ENCODE data around the gene INPP4A. TPM values are rescaled to one million over a fixed set of nuclear protein-coding genes. Genes with fewer than 3 reads are reported as not detected.

INPP4A gene
- total and polyA plus RNA-seq, 7 experiments from 2014 or later, result 51.4 to 165 (median 145) TPM

- H3K4me3 ChIP-seq (ENCODE audit: low read length), result no peak overlapping the region
- DNase-seq (no peak), ATAC-seq (no peak)
- Mint-ChIP-seq H3K36me3 (peaks cover 14 to 49% (median 25%) of the 10 kb centered on the region in 5 donors), H3K27me3 (no peaks in the 10 kb centered on the region), H3K27ac (peak overlapping the region in 1 of 9 donors; percentile 41), H3K9me3 (peaks cover 0 to under 1% (median 0%) of the 10 kb centered on the region in 11 donors), H3K4me3 (no peak overlapping the region), H3K4me1 (peaks cover 0 to 43% (median 7%) of the 10 kb centered on the region in 7 donors)
- H3K36me3 ChIP-seq (ENCODE audit: control insufficient read depth in 2 of 3, insufficient read depth in 3 of 3, low read length in 3 of 3), result peaks cover 20 to 93% (median 40%) of the 10 kb centered on the region in 3 experiments
- H3K4me1 ChIP-seq (ENCODE audit: control insufficient read depth in 2 of 2, insufficient read depth in 2 of 2, low read length in 2 of 2), result no peaks in the 10 kb centered on the region
- intact Hi-C loops (cut with micrococcal nuclease), result no loop called here
- H3K27me3 ChIP-seq (ENCODE audit: control insufficient read depth in 2 of 2, insufficient read depth in 2 of 2, low read length in 2 of 2), result no peaks in the 10 kb centered on the region
- POLR2A ChIA-PET, result no interaction called here
- no peaks in the 10 kb centered on the region for H3K9me3 ChIP-seq (ENCODE audit: control insufficient read depth in 2 of 3, low read length in 3 of 3)
- CTCF ChIA-PET, result no interaction called here
- H3K27ac ChIP-seq (ENCODE audit: low read depth, low read length), result no peak overlapping the region
These were observed 120.0 kb downstream of the INPP4A start for GRCh38 chr2:98564541-98565132.

GRCh38 chr2:98565286-98565860 is 120.7 kb downstream of the INPP4A start:
- Mint-ChIP-seq H3K27me3 (no peaks in the 10 kb centered on the region), H3K9me3 (peaks cover 0 to 4% (median 0%) of the 10 kb centered on the region in 11 donors), H3K4me1 (peaks cover 0 to 39% (median 7%) of the 10 kb centered on the region in 7 donors), H3K36me3 (peaks cover 17 to 51% (median 25%) of the 10 kb centered on the region in 5 donors), H3K4me3 (no peak overlapping the region), H3K27ac (peak overlapping the region in 5 of 9 donors; percentile 33 to 78 (median 51))
- intact Hi-C loops (cut with micrococcal nuclease), result no loop called here
- DNase-seq (no peak), ATAC-seq (no peak)
- H3K4me3 ChIP-seq (ENCODE audit: low read length), result no peak overlapping the region
- H3K9me3 ChIP-seq (ENCODE audit: control insufficient read depth in 2 of 3, low read length in 3 of 3), result no peaks in the 10 kb centered on the region
- H3K27ac ChIP-seq (ENCODE audit: low read depth, low read length), result no peak overlapping the region
- ChIA-PET POLR2A (no interaction called here), CTCF (no interaction called here)
- no peaks in the 10 kb centered on the region for H3K4me1 ChIP-seq (ENCODE audit: control insufficient read depth in 2 of 2, insufficient read depth in 2 of 2, low read length in 2 of 2)
- H3K27me3 ChIP-seq (ENCODE audit: control insufficient read depth in 2 of 2, insufficient read depth in 2 of 2, low read length in 2 of 2), result no peaks in the 10 kb centered on the region
- H3K36me3 ChIP-seq (ENCODE audit: control insufficient read depth in 2 of 3, insufficient read depth in 3 of 3, low read length in 3 of 3), result peaks cover 20 to 93% (median 45%) of the 10 kb centered on the region in 3 experiments

GRCh38 chr2:98565941-98566340 is 121.3 kb downstream of the INPP4A start:
- Histone ChIP-seq H3K27me3 (ENCODE audit: control insufficient read depth in 2 of 2, insufficient read depth in 2 of 2, low read length in 2 of 2) (no peaks in the 10 kb centered on the region), H3K27ac (ENCODE audit: low read depth, low read length) (no peak overlapping the region), H3K9me3 (ENCODE audit: control insufficient read depth in 2 of 3, low read length in 3 of 3) (no peaks in the 10 kb centered on the region), H3K4me1 (ENCODE audit: control insufficient read depth in 2 of 2, insufficient read depth in 2 of 2, low read length in 2 of 2) (no peaks in the 10 kb centered on the region), H3K4me3 (ENCODE audit: low read length) (no peak overlapping the region), H3K36me3 (ENCODE audit: control insufficient read depth in 2 of 3, insufficient read depth in 3 of 3, low read length in 3 of 3) (peaks cover 20 to 93% (median 46%) of the 10 kb centered on the region in 3 experiments)
- intact Hi-C loops (cut with micrococcal nuclease), result no loop called here
- ChIA-PET CTCF (no interaction called here), POLR2A (no interaction called here)
- peaks cover 17 to 48% (median 24%) of the 10 kb centered on the region in 5 donors for H3K36me3 Mint-ChIP-seq
- H3K9me3 Mint-ChIP-seq, result peaks cover 0 to 4% (median 0%) of the 10 kb centered on the region in 11 donors
- H3K4me1 Mint-ChIP-seq, result peaks cover 0 to 34% (median 6%) of the 10 kb centered on the region in 7 donors
- H3K27ac Mint-ChIP-seq, result peak overlapping the region in 7 of 9 donors; percentile 8 to 72 (median 34)
- H3K27me3 Mint-ChIP-seq, result no peaks in the 10 kb centered on the region
- peak overlapping the region in 1 of 10 donors; percentile 8 for H3K4me3 Mint-ChIP-seq
- no peak for DNase-seq
- no peak for ATAC-seq

- Mint-ChIP-seq H3K4me1 (peaks cover 0 to 23% (median 7%) of the 10 kb centered on the region in 7 donors), H3K4me3 (no peak overlapping the region), H3K9me3 (peaks cover 0 to 4% (median 0%) of the 10 kb centered on the region in 11 donors), H3K27ac (peak overlapping the region in 2 of 9 donors; percentile 16 to 55), H3K27me3 (no peaks in the 10 kb centered on the region), H3K36me3 (peaks cover 7 to 42% (median 17%) of the 10 kb centered on the region in 5 donors)
- ATAC-seq (no peak), DNase-seq (no peak)
- CTCF ChIA-PET, result interaction anchor here (0.6 to 1.1 kb wide), 7 partner anchors 11 to 605 kb away, joined by 3 to 8 read pairs (median 5); no protein-coding TSS in a partner anchor
- H3K27ac ChIP-seq (ENCODE audit: low read depth, low read length), result no peak overlapping the region
- no peaks in the 10 kb centered on the region for H3K4me1 ChIP-seq (ENCODE audit: control insufficient read depth in 2 of 2, insufficient read depth in 2 of 2, low read length in 2 of 2)
- no peaks in the 10 kb centered on the region for H3K27me3 ChIP-seq (ENCODE audit: control insufficient read depth in 2 of 2, insufficient read depth in 2 of 2, low read length in 2 of 2)
- no peaks in the 10 kb centered on the region for H3K9me3 ChIP-seq (ENCODE audit: control insufficient read depth in 2 of 3, low read length in 3 of 3)
- H3K36me3 ChIP-seq (ENCODE audit: control insufficient read depth in 2 of 3, insufficient read depth in 3 of 3, low read length in 3 of 3), result peaks cover 13 to 100% (median 39%) of the 10 kb centered on the region in 3 experiments
- H3K4me3 ChIP-seq (ENCODE audit: low read length), result no peak overlapping the region
- intact Hi-C loops (cut with micrococcal nuclease), result no loop called here
- POLR2A ChIA-PET, result interaction anchor here (0.9 kb wide), 1 partner anchor 83 kb away, joined by 3 read pairs; no protein-coding TSS in a partner anchor
These were observed 123.7 kb downstream of the INPP4A start for GRCh38 chr2:98568161-98568956.

GRCh38 chr2:98569197-98569793 is 124.6 kb downstream of the INPP4A start:
- H3K27me3 Mint-ChIP-seq, result no peaks in the 10 kb centered on the region
- Histone ChIP-seq H3K4me3 (ENCODE audit: low read length) (no peak overlapping the region), H3K27ac (ENCODE audit: low read depth, low read length) (no peak overlapping the region), H3K4me1 (ENCODE audit: control insufficient read depth in 2 of 2, insufficient read depth in 2 of 2, low read length in 2 of 2) (no peaks in the 10 kb centered on the region), H3K9me3 (ENCODE audit: control insufficient read depth in 2 of 3, low read length in 3 of 3) (no peaks in the 10 kb centered on the region), H3K27me3 (ENCODE audit: control insufficient read depth in 2 of 2, insufficient read depth in 2 of 2, low read length in 2 of 2) (no peaks in the 10 kb centered on the region), H3K36me3 (ENCODE audit: control insufficient read depth in 2 of 3, insufficient read depth in 3 of 3, low read length in 3 of 3) (peaks cover 6 to 100% (median 35%) of the 10 kb centered on the region in 3 experiments)
- peak overlapping the region in 8 of 9 donors; percentile 29 to 81 (median 55) for H3K27ac Mint-ChIP-seq
- ChIA-PET POLR2A (interaction anchor here (0.9 kb wide), 1 partner anchor 82 kb away, joined by 3 read pairs; no protein-coding TSS in a partner anchor), CTCF (interaction anchor here (0.5 to 1.2 kb wide), 9 partner anchors 10 to 270 kb away, joined by 3 to 8 read pairs (median 3); no protein-coding TSS in a partner anchor)
- H3K36me3 Mint-ChIP-seq, result peaks cover 7 to 48% (median 17%) of the 10 kb centered on the region in 5 donors
- peaks cover 0 to 19% (median 7%) of the 10 kb centered on the region in 7 donors for H3K4me1 Mint-ChIP-seq
- peaks cover 0 to 4% (median 0%) of the 10 kb centered on the region in 11 donors for H3K9me3 Mint-ChIP-seq
- no peak overlapping the region for H3K4me3 Mint-ChIP-seq
- intact Hi-C loops (cut with micrococcal nuclease), result loop anchor here (1.0 kb wide), 3 partner anchors 80 to 268 kb away; no protein-coding TSS in a partner anchor
- ATAC-seq, result peak; percentile 84
- DNase-seq, result peak; percentile 43 to 78 (median 60)

- CTCF ChIA-PET, result interaction anchor here (0.5 to 1.2 kb wide), 5 partner anchors 10 to 91 kb away, joined by 3 read pairs; no protein-coding TSS in a partner anchor
- intact Hi-C loops (cut with micrococcal nuclease), result loop anchor here (1.0 kb wide), 3 partner anchors 79 to 267 kb away; no protein-coding TSS in a partner anchor
- Mint-ChIP-seq H3K4me1 (peaks cover 0 to 19% (median 7%) of the 10 kb centered on the region in 7 donors), H3K27me3 (no peaks in the 10 kb centered on the region), H3K9me3 (peaks cover 0 to 4% (median 0%) of the 10 kb centered on the region in 11 donors), H3K27ac (peak overlapping the region in 8 of 9 donors; percentile 32 to 88 (median 78)), H3K36me3 (peaks cover 7 to 48% (median 17%) of the 10 kb centered on the region in 5 donors), H3K4me3 (no peak overlapping the region)
- no peaks in the 10 kb centered on the region for H3K27me3 ChIP-seq (ENCODE audit: control insufficient read depth in 2 of 2, insufficient read depth in 2 of 2, low read length in 2 of 2)
- H3K4me1 ChIP-seq (ENCODE audit: control insufficient read depth in 2 of 2, insufficient read depth in 2 of 2, low read length in 2 of 2), result no peaks in the 10 kb centered on the region
- DNase-seq, result no peak
- no peak for ATAC-seq
- no peaks in the 10 kb centered on the region for H3K9me3 ChIP-seq (ENCODE audit: control insufficient read depth in 2 of 3, low read length in 3 of 3)
- peaks cover 6 to 100% (median 36%) of the 10 kb centered on the region in 3 experiments for H3K36me3 ChIP-seq (ENCODE audit: control insufficient read depth in 2 of 3, insufficient read depth in 3 of 3, low read length in 3 of 3)
- POLR2A ChIA-PET, result no interaction called here
- H3K27ac ChIP-seq (ENCODE audit: low read depth, low read length), result no peak overlapping the region
- H3K4me3 ChIP-seq (ENCODE audit: low read length), result no peak overlapping the region
These were observed 125.3 kb downstream of the INPP4A start for GRCh38 chr2:98569915-98570314.

Data from naive thymus-derived CD4-positive, alpha-beta T cell (primary cell).